H9 (cell line): Measurements from ENCODE around the gene POU1F1. TPM values are rescaled to one million over a fixed set of nuclear protein-coding genes. Genes with fewer than 3 reads are reported as not detected.

ENCODE experiments used
- DNase-seq: peaks from one replicate; pipeline ENCODE4 v3.0.0-alpha.2; 2017
- H2AFZ ChIP-seq: one replicate; pipeline ENCODE4 v1.6.1; 2013; ENCODE audit warnings: mild to moderate bottlenecking, low read length, control low read depth, moderate library complexity
- H2AK5ac ChIP-seq: 2 replicates; pipeline ENCODE4 v1.6.1; 2013; ENCODE audit warnings: low read length, control low read depth, mixed read lengths; ENCODE audit not compliant: insufficient read length
- H2BK120ac ChIP-seq: one replicate; pipeline ENCODE4 v1.6.1; 2013; ENCODE audit warnings: low read depth, mild to moderate bottlenecking, low read length, control low read depth, inconsistent platforms; ENCODE audit not compliant: poor library complexity, severe bottlenecking
- H2BK12ac ChIP-seq: 2 replicates; pipeline ENCODE4 v1.6.1; 2013; ENCODE audit warnings: low read length, control low read depth, mixed read lengths, low read depth; ENCODE audit not compliant: insufficient read length
- H2BK15ac ChIP-seq: 2 replicates; pipeline ENCODE4 v1.6.1; 2013; ENCODE audit warnings: low read depth, low read length, control low read depth
- H2BK20ac ChIP-seq: one replicate; pipeline ENCODE4 v1.6.1; 2013; ENCODE audit warnings: low read depth, mild to moderate bottlenecking, low read length, control low read depth, inconsistent platforms; ENCODE audit not compliant: poor library complexity, severe bottlenecking
- H2BK5ac ChIP-seq: 2 replicates; pipeline ENCODE4 v1.6.1; 2013; ENCODE audit warnings: low read length, control low read depth, mixed read lengths; ENCODE audit not compliant: insufficient read length
- H3K14ac ChIP-seq: 2 replicates; pipeline ENCODE4 v1.6.1; 2013; ENCODE audit warnings: low read length, control low read depth; ENCODE audit not compliant: insufficient read depth
- H3K18ac ChIP-seq: 2 replicates; pipeline ENCODE4 v1.6.1; 2013; ENCODE audit warnings: low read depth, mild to moderate bottlenecking, mixed read lengths, low read length, control low read depth; ENCODE audit not compliant: insufficient read length
- H3K23ac ChIP-seq: 2 replicates; pipeline ENCODE4 v1.6.1; 2013; ENCODE audit warnings: low read length, control low read depth, mixed read lengths, low read depth; ENCODE audit not compliant: insufficient read length
- H3K23me2 ChIP-seq: 2 replicates; pipeline ENCODE4 v1.6.1; 2013; ENCODE audit warnings: low read depth, mild to moderate bottlenecking, mixed read lengths, low read length, control low read depth; ENCODE audit not compliant: insufficient read length, poor library complexity, severe bottlenecking
- H3K27ac ChIP-seq: 2 replicates; pipeline ENCODE4 v1.5.1; 2013; ENCODE audit warnings: low read length, control low read depth, mixed read lengths, low read depth; ENCODE audit not compliant: insufficient read length
- H3K27me3 ChIP-seq: 2 replicates; pipeline ENCODE4 v1.6.1; 2013; ENCODE audit warnings: low read length, control low read depth, inconsistent platforms; ENCODE audit not compliant: insufficient read depth
- H3K4ac ChIP-seq: 2 replicates; pipeline ENCODE4 v1.6.1; 2013; ENCODE audit warnings: low read depth, mild to moderate bottlenecking, control low read depth, inconsistent platforms, low read length, moderate library complexity
- H3K4me1 ChIP-seq: 2 replicates; pipeline ENCODE4 v1.6.1; 2013; ENCODE audit warnings: low read length, control low read depth, inconsistent platforms; ENCODE audit not compliant: insufficient read depth
- H3K4me2 ChIP-seq: 2 replicates; pipeline ENCODE4 v1.6.1; 2013; ENCODE audit warnings: low read length, control low read depth, mixed read lengths; ENCODE audit not compliant: insufficient read length, insufficient read depth
- H3K56ac ChIP-seq: 2 replicates; pipeline ENCODE4 v1.6.1; 2013; ENCODE audit warnings: low read depth, mild to moderate bottlenecking, mixed read lengths, low read length, control low read depth; ENCODE audit not compliant: insufficient read length
- H3K79me1 ChIP-seq: 2 replicates; pipeline ENCODE4 v1.6.1; 2013; ENCODE audit warnings: low read depth, mild to moderate bottlenecking, moderate library complexity, low read length, control low read depth, inconsistent platforms; ENCODE audit not compliant: insufficient read depth, poor library complexity, severe bottlenecking
- H3K79me2 ChIP-seq: 2 replicates; pipeline ENCODE4 v1.6.1; 2013; ENCODE audit warnings: low read length, control low read depth, inconsistent platforms; ENCODE audit not compliant: insufficient read depth
- H3K9ac ChIP-seq: 2 replicates; pipeline ENCODE4 v1.6.1; 2013; ENCODE audit warnings: low read length, control low read depth, mixed read lengths; ENCODE audit not compliant: insufficient read length; ENCODE audit errors: extremely low read depth
- H3K9me3 ChIP-seq: one replicate; pipeline ENCODE4 v1.6.1; 2013; ENCODE audit warnings: low read depth, low read length, inconsistent platforms; ENCODE audit not compliant: control insufficient read depth
- H3T11ph ChIP-seq: one replicate; pipeline ENCODE4 v1.6.1; 2013; ENCODE audit warnings: mild to moderate bottlenecking, low read length, control low read depth, inconsistent platforms
- H4K20me1 ChIP-seq: one replicate; pipeline ENCODE4 v1.6.1; 2013; ENCODE audit not compliant: control insufficient read depth, insufficient read length, insufficient read depth
- H4K5ac ChIP-seq: 2 replicates; pipeline ENCODE4 v1.6.1; 2013; ENCODE audit warnings: low read depth, mild to moderate bottlenecking, mixed read lengths, low read length, control low read depth; ENCODE audit not compliant: insufficient read length
- H4K8ac ChIP-seq: replicated peaks from 2 replicates; pipeline ENCODE4 v1.6.1; 2013; ENCODE audit warnings: low read length, control low read depth, mixed read lengths, low read depth; ENCODE audit not compliant: insufficient read length
- H4K91ac ChIP-seq: 2 replicates; pipeline ENCODE4 v1.6.1; 2013; ENCODE audit warnings: low read depth, mild to moderate bottlenecking, moderate library complexity, mixed read lengths, low read length, control low read depth; ENCODE audit not compliant: insufficient read length
- H3K27ac Mint-ChIP-seq, 3 experiments: 2 replicates in 2 of 3; 3 replicates in 1 of 3; pipeline ENCODE4 v1.8.0; 2020 to 2021; ENCODE audit warnings: mixed read lengths in 3 of 3, mild to moderate bottlenecking in 1 of 3, moderate library complexity in 1 of 3
- H3K27me3 Mint-ChIP-seq: 2 replicates; pipeline ENCODE4 v1.8.0; 2021; ENCODE audit warnings: low read depth, mild to moderate bottlenecking, moderate library complexity, mixed read lengths
- H3K36me3 Mint-ChIP-seq, 3 experiments: 2 replicates in 2 of 3; 3 replicates in 1 of 3; pipeline ENCODE4 v1.8.0; 2020 to 2021; ENCODE audit warnings: low read depth in 3 of 3, mixed read lengths in 3 of 3; ENCODE audit not compliant: insufficient read depth in 1 of 3
- H3K4me1 Mint-ChIP-seq, 2 experiments: 2 replicates each; pipeline ENCODE4 v1.8.0; 2020; ENCODE audit warnings: mixed read lengths in 2 of 2
- H3K4me3 Mint-ChIP-seq, 2 experiments: 2 replicates in 1 of 2; 3 replicates in 1 of 2; pipeline ENCODE4 v1.8.0; 2020 to 2021; ENCODE audit warnings: mild to moderate bottlenecking in 2 of 2, mixed read lengths in 2 of 2, moderate library complexity in 1 of 2
- H3K9me3 Mint-ChIP-seq, 2 experiments: 2 replicates in 1 of 2; 3 replicates in 1 of 2; pipeline ENCODE4 v1.8.0; 2020; ENCODE audit warnings: mild to moderate bottlenecking in 2 of 2, mixed read lengths in 2 of 2, moderate library complexity in 1 of 2
- WGBS: extraction: QIAGEN DNeasy Blood & Tissue Kit; methylation state at CpG from one replicate; pipeline ENCODE4 v1.1.7; 2013; ENCODE audit warnings: missing lambda C conversion rate, low lambda C conversion rate, mixed read lengths; ENCODE audit not compliant: insufficient read length; ENCODE audit errors: extremely low coverage; 5-methylcytosine and 5-hydroxymethylcytosine counted together
- total RNA-seq: library from RNA; stranded (reverse); gene quantifications from 2 replicates; pipeline ENCODE4 v1.2.1, GENCODE V29; 2021
- TF ChIP-seq, protein P1 (sequence below): fragments of 200-600 bp; sonication (generic); conservative IDR thresholded peaks from 3 replicates; pipeline ENCODE4 v1.8.0; 2021; ENCODE audit warnings: antibody characterized with exemption, mild to moderate bottlenecking

Gene POU1F1
- total RNA-seq, 1 experiment from 2014 or later, result not detected

DNA sequence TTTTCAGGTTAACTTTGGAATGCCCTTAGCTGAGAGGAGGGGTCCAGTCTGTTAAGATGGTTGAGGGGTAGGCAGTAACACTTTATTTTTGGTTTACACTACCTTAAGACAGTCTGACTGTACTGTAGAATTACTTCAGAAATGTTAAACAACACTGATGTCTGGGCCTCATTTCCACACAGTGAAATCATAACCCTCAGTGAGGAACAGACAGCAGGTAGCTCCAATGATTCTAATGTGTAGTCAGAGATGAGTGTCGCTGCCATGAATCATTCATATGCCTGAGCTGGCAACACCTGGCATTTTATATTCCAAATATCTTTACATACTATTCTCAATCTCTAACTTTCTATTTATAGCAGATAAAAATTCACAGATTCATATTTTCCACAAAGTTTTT lies 37.3 kb upstream of the POU1F1 start:
- Histone ChIP-seq H2BK5ac (no peak overlapping the region), H2BK20ac (no peak overlapping the region), H3K23me2 (no peaks in the 10 kb centered on the region), H3K14ac (no peak overlapping the region), H3K4me2 (no peak overlapping the region), H3K27me3 (no peaks in the 10 kb centered on the region), H4K20me1 (no peaks in the 10 kb centered on the region), H4K91ac (no peak overlapping the region), H3K79me2 (no peaks in the 10 kb centered on the region), H3K56ac (no peak overlapping the region), H3K23ac (no peak overlapping the region), H2AFZ (no peak overlapping the region), H4K8ac (no peak overlapping the region), H3K27ac (no peak overlapping the region), H2BK15ac (no peak overlapping the region), H3T11ph (no peak overlapping the region), H2BK12ac (no peak overlapping the region), H3K4me1 (no peaks in the 10 kb centered on the region), H3K4ac (no peak overlapping the region), H2BK120ac (no peak overlapping the region), H3K9me3 (no peaks in the 10 kb centered on the region), H3K79me1 (no peaks in the 10 kb centered on the region), H3K9ac (no peak overlapping the region), H2AK5ac (no peak overlapping the region), H4K5ac (no peak overlapping the region), H3K18ac (no peak overlapping the region)
- TF ChIP-seq, protein P1, sequence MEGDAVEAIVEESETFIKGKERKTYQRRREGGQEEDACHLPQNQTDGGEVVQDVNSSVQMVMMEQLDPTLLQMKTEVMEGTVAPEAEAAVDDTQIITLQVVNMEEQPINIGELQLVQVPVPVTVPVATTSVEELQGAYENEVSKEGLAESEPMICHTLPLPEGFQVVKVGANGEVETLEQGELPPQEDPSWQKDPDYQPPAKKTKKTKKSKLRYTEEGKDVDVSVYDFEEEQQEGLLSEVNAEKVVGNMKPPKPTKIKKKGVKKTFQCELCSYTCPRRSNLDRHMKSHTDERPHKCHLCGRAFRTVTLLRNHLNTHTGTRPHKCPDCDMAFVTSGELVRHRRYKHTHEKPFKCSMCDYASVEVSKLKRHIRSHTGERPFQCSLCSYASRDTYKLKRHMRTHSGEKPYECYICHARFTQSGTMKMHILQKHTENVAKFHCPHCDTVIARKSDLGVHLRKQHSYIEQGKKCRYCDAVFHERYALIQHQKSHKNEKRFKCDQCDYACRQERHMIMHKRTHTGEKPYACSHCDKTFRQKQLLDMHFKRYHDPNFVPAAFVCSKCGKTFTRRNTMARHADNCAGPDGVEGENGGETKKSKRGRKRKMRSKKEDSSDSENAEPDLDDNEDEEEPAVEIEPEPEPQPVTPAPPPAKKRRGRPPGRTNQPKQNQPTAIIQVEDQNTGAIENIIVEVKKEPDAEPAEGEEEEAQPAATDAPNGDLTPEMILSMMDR, result no peak
- Mint-ChIP-seq H3K4me1 (peaks cover 3 to 4% of the 10 kb centered on the region in 2 experiments; a peak in 1 of 4 replicates), H3K27me3 (no peaks in the 10 kb centered on the region), H3K36me3 (no peaks in the 10 kb centered on the region), H3K4me3 (no peak overlapping the region), H3K9me3 (peaks cover 0 to 3% of the 10 kb centered on the region in 2 experiments; a peak in 1 of 5 replicates), H3K27ac (no peak overlapping the region)
- DNase-seq, result no peak
- WGBS, result no CpG with 5 or more reads among the region's 1 CpG
